Activated T-cell treated with anti-CD3 and anti-CD28 coated beads, Interleukin-2, amount 50 U/mL, for 72 hours (primary cell): ENCODE measurements around the gene ZNF197. TPM values are rescaled to one million over a fixed set of nuclear protein-coding genes. Genes with fewer than 3 reads are reported as not detected.

Source experiments
- ATAC-seq, 2 donors: fragments of 150-1000 bp; cut with Tn5 transposase; replicated peaks in 1 of 2; 2 replicates each; pipeline ENCODE4 v1.10.0; 2021; ENCODE audit warnings: moderate library complexity in 2 of 2, mild to moderate bottlenecking in 1 of 2
- DNase-seq, 2 donors: peaks; one replicate each; pipeline ENCODE4 v3.0.0; 2021 to 2022; ENCODE audit warnings: mixed read lengths in 1 of 2
- H3K27ac Mint-ChIP-seq: one replicate; pipeline ENCODE4 v1.8.0; 2022; ENCODE audit warnings: mild to moderate bottlenecking, moderate library complexity, mixed read lengths
- H3K27me3 Mint-ChIP-seq: one replicate; pipeline ENCODE4 v1.8.0; 2022; ENCODE audit warnings: low read depth, mixed read lengths
- H3K36me3 Mint-ChIP-seq, 2 donors: one replicate each; pipeline ENCODE4 v1.8.0; 2022; ENCODE audit warnings: mixed read lengths in 2 of 2, mild to moderate bottlenecking in 1 of 2; ENCODE audit not compliant: insufficient read depth in 2 of 2
- H3K4me1 Mint-ChIP-seq: one replicate; pipeline ENCODE4 v1.8.0; 2022; ENCODE audit warnings: low read depth, mixed read lengths
- H3K4me3 Mint-ChIP-seq, 2 donors: one replicate each; pipeline ENCODE4 v1.8.0; 2022; ENCODE audit warnings: mild to moderate bottlenecking in 2 of 2, mixed read lengths in 2 of 2, moderate library complexity in 2 of 2
- H3K9me3 Mint-ChIP-seq, 2 donors: one replicate each; pipeline ENCODE4 v1.8.0; 2022; ENCODE audit warnings: mixed read lengths in 2 of 2
- total RNA-seq, 2 donors: library from RNA; stranded (reverse); gene quantifications; one replicate each; pipeline ENCODE4 v1.2.3, GENCODE V29; 2022

Gene ZNF197
- total RNA-seq, 2 donors from 2014 or later = 14.8 to 15.7 TPM

DNA sequence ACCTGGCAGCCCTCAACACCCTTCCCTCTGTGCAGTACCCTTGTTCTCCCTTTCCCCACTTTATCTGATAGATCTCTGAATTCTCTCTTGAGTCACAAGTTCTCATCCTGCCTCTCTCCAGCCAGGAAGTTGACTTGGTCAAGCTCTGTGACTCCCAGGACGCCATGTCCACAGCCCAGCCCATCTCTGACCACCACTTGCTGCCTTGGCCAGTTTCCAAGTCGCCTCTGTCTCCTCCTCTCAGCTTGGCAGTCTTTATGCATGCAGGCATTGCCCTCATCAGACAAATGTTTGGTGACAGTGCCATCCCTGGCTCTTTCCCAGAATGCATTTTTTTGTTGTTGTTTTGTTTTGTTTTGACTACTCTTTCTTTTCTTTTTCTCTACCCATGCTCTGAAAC is 49.4 kb downstream of the ZNF197 start:
- H3K4me3 Mint-ChIP-seq = no peak overlapping the region
- H3K27me3 Mint-ChIP-seq = no peaks in the 10 kb centered on the region
- peaks cover 11 to 16% of the 10 kb centered on the region in 2 donors for H3K9me3 Mint-ChIP-seq
- ATAC-seq (no peak), DNase-seq (no peak)
- H3K4me1 Mint-ChIP-seq = no peaks in the 10 kb centered on the region
- peaks cover 7 to 10% of the 10 kb centered on the region in 2 donors for H3K36me3 Mint-ChIP-seq
- H3K27ac Mint-ChIP-seq = no peak overlapping the region

GRCh38 chr3:44678480-44679116 is 53.8 kb downstream of the ZNF197 start:
- Mint-ChIP-seq H3K4me1 (no peaks in the 10 kb centered on the region), H3K9me3 (peaks cover 17% of the 10 kb centered on the region in 2 donors), H3K27me3 (no peaks in the 10 kb centered on the region), H3K36me3 (peaks cover 14 to 25% of the 10 kb centered on the region in 2 donors), H3K4me3 (no peak overlapping the region), H3K27ac (no peak overlapping the region)
- no peak for ATAC-seq
- DNase-seq = no peak

- ATAC-seq = no peak
Observed at GRCh38 chr3:44680921-44681455, 56.2 kb downstream of the ZNF197 start.

DNA sequence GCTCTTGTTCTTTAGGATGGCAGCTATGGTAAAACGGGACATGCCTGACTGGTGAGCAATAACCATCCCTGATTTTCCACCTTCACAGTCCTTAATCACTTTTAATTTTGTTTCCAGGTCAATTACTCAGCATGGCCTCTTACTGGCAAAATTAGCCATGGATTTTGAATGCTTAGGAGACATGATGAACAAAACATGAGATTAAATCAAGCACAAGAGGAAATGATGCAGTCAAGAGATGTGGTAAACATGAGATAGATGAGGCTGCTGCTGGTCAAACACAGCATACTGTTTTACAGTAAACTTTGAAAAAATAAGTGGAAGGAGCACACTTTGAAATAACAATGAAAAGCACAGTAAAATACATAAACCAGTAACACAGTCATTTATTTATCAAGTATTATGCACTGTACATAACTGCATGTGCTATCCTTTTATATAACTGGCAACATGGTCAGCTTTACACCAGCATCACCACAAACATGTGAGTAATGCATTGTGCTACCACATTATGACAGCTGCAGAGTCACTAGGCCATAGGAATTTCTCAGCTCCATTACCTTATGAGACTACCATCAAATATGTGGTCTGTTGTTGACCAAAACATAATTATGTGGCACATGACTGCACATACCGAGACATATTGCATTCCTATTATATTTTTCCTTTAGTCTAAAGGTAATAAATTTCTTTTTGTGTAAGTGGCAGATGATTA is 57.5 kb downstream of the ZNF197 start:
- H3K4me3 Mint-ChIP-seq = no peak overlapping the region
- DNase-seq = no peak
- H3K36me3 Mint-ChIP-seq = peaks cover 30 to 50% of the 10 kb centered on the region in 2 donors
- H3K9me3 Mint-ChIP-seq = peaks cover 24 to 30% of the 10 kb centered on the region in 2 donors
- no peak for ATAC-seq
- H3K27me3 Mint-ChIP-seq = no peaks in the 10 kb centered on the region
- peaks cover 13% of the 10 kb centered on the region for H3K4me1 Mint-ChIP-seq
- H3K27ac Mint-ChIP-seq = no peak overlapping the region

More at GRCh38 chr3:44680921-44681455, 56.2 kb downstream of the ZNF197 start:
- Mint-ChIP-seq H3K9me3 (peaks cover 17 to 24% of the 10 kb centered on the region in 2 donors), H3K27me3 (no peaks in the 10 kb centered on the region), H3K4me3 (no peak overlapping the region), H3K27ac (no peak overlapping the region), H3K36me3 (peaks cover 25 to 40% of the 10 kb centered on the region in 2 donors), H3K4me1 (peaks cover 13% of the 10 kb centered on the region)
- DNase-seq = no peak

DNA sequence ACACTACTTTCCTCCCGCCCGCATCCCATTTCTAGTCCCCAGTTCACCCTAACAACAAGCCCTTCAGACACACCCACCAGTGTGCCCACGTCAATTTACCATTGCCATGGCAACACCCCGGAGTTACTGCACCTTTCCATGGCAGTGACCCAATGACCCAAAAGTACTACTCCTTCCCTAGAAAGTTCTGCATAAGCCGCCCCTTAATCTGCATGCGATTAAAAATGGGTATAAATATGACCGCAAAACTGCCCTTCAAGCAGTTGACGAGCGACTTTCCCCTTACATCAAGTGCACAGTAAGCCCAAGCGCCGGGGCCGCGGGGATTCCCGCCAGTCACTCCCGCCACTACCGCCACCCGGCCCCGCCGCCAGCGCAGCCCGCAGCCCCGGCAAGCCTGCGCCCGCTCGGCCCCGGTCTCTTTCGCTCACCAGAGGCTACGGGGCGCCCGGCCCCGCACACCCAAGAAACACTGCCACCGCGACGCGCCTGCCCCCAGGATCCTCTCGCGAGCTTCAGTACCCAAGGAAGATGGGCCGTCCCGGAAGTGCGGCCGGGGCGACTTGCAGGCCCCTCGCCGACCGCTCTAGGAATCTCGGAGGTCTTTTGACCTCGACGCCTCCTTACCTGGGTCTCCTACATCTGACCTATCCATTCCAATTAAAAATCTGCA is 60.4 kb downstream of the ZNF197 start:
- peaks cover 37 to 57% of the 10 kb centered on the region in 2 donors for H3K36me3 Mint-ChIP-seq
- H3K4me1 Mint-ChIP-seq = peaks cover 13% of the 10 kb centered on the region
- H3K9me3 Mint-ChIP-seq = peaks cover 31 to 37% of the 10 kb centered on the region in 2 donors
- ATAC-seq = peak; percentile 90 to 95
- peak overlapping the region; percentile 76 for H3K27ac Mint-ChIP-seq
- H3K4me3 Mint-ChIP-seq = peak overlapping the region; percentile 87 to 88
- peaks cover 7% of the 10 kb centered on the region for H3K27me3 Mint-ChIP-seq
- peak; percentile 73 to 76 for DNase-seq

GRCh38 chr3:44687898-44688297 is 63.1 kb downstream of the ZNF197 start:
- H3K27me3 Mint-ChIP-seq = peaks cover 27% of the 10 kb centered on the region
- H3K4me3 Mint-ChIP-seq = no peak overlapping the region
- no peak for DNase-seq
- H3K36me3 Mint-ChIP-seq = peaks cover 30 to 45% of the 10 kb centered on the region in 2 donors
- ATAC-seq = no peak
- H3K4me1 Mint-ChIP-seq = peaks cover 13% of the 10 kb centered on the region
- peaks cover 27 to 33% of the 10 kb centered on the region in 2 donors for H3K9me3 Mint-ChIP-seq
- no peak overlapping the region for H3K27ac Mint-ChIP-seq

Other genes starting within 250 kb of the ZNF197 start
- 10 to 100 TPM; 18.4 to 21.6 TPM for gene ZNF445, start 147.4 kb upstream of the ZNF197 start, total RNA-seq
- gene ZKSCAN7, start 69.8 kb upstream of the ZNF197 start, total RNA-seq = 1 to 10 TPM; 2.8 to 4.9 TPM
- gene ZNF660, start 40.1 kb upstream of the ZNF197 start, total RNA-seq = 1 to 10 TPM in 1 of 2 donors, under 1 TPM in 1; 0.50 to 1.5 TPM
- gene ZNF35, start 23.7 kb downstream of the ZNF197 start, total RNA-seq = 1 to 10 TPM; 4.9 to 8.3 TPM
- 1 to 10 TPM in 1 of 2 donors, under 1 TPM in 1; 1.00 to 2.3 TPM for gene ZNF502, start 87.6 kb downstream of the ZNF197 start, total RNA-seq
- gene ZNF501, start 104.6 kb downstream of the ZNF197 start, total RNA-seq = 1 to 10 TPM; 3.6 to 6.2 TPM
- 10 to 100 TPM; 27.1 to 28.4 TPM for gene KIAA1143, start 136.6 kb downstream of the ZNF197 start, total RNA-seq
- 10 to 100 TPM; 32.4 to 40.1 TPM for gene KIF15, start 136.8 kb downstream of the ZNF197 start, total RNA-seq
- 10 to 100 TPM; 15.6 to 22.4 TPM for gene TMEM42, start 236.9 kb downstream of the ZNF197 start, total RNA-seq
- not detected for gene TGM4, start 249.6 kb downstream of the ZNF197 start, total RNA-seq